GM12872 (cell line): ENCODE data around the gene DDRGK1.

Experiments used
- CTCF ChIP-seq: IDR thresholded peaks from 3 replicates; pipeline ENCODE4 v1.5.1; 2011; ENCODE audit warnings: low read depth, mild to moderate bottlenecking, low read length, moderate library complexity; ENCODE audit not compliant: insufficient read depth

Gene DDRGK1

DNA sequence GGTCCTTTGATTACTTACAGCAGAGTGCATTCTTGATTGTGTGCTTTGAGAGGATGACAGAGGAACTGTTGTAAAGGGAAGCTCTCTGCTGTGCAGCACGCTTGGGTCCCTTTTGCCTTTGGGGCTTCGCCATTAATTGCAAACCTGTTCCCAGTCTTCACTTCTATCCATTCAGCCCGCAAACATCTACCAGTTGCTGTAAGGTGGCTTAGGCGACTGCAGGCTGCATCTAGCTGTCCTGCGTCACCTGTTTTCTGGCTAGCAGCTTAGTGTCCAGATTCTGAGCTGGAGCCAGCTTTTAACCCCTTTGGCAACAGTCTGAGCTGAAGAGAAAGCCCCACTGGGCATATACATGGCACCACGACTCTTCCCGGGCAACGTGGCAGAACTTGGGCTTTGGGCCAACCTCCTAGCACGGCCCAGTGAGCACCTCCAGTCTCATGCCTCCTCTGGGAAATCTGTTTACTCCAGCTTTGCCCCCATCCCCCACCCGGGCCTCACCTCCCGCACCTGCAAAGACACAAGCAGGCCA lies 42.3 kb downstream of the DDRGK1 start:
- TF ChIP-seq CTCF = no peak

DNA sequence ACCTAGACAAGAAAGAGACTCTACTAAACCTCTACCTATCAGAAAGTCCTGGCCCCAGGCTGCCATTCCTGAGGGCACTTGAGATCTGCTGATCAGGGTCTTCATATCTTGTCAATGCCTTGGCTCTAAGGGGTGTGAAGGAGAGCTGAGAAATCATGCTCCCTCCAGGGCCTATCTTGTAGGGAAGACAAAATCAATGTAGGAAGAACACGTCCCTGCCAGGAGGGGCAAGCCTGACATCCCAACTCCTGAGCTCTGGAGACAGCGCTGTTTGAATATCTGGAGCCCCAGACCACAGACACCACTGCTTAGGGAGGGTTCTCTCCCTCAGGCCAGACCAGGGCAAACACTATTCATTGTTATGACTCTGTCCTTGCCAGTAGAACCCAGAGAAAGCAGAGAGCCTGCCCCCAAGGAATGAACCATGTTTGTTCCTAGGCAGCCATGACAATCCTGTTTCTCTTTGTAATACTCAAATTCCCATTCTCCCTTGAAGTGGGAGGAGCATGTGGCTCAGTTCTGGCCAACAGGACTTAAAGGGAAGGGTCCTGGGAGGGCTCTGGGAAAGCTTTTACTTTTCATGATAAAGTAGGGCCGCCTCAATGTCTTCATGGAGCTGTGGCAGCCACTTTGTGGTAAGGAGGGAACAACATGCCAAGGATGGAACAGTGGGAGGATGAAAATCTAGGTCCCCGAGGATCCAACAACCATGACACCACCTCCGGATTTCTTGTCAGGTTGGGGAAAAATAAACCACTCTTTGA lies 43.0 kb downstream of the DDRGK1 start:
- TF ChIP-seq CTCF = no peak

DNA sequence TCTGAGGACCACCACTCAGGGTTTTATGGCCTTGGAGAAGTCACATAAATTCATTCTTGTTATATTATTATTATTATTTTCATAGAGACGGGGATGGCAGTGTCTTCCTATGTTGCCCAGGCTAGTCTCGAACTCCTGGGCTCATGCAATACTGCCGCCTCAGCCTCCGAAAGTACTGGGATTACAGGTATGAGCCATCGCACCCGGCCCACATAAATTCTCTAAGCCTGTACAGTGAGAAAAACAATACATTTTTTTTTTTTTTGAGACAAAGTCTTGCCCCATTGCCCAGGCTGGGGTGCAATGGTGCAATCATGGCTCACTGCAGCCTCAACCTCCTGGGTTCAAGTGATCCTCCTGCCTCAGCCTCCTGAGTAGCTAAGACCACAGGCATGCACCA lies 44.1 kb downstream of the DDRGK1 start:
- TF ChIP-seq CTCF = no peak

- no peak for TF ChIP-seq CTCF
These were observed 45.5 kb downstream of the DDRGK1 start for GRCh38 chr20:3158968-3159431.

GRCh38 chr20:3157817-3158216 lies 46.7 kb downstream of the DDRGK1 start:
- no peak for TF ChIP-seq CTCF

DNA sequence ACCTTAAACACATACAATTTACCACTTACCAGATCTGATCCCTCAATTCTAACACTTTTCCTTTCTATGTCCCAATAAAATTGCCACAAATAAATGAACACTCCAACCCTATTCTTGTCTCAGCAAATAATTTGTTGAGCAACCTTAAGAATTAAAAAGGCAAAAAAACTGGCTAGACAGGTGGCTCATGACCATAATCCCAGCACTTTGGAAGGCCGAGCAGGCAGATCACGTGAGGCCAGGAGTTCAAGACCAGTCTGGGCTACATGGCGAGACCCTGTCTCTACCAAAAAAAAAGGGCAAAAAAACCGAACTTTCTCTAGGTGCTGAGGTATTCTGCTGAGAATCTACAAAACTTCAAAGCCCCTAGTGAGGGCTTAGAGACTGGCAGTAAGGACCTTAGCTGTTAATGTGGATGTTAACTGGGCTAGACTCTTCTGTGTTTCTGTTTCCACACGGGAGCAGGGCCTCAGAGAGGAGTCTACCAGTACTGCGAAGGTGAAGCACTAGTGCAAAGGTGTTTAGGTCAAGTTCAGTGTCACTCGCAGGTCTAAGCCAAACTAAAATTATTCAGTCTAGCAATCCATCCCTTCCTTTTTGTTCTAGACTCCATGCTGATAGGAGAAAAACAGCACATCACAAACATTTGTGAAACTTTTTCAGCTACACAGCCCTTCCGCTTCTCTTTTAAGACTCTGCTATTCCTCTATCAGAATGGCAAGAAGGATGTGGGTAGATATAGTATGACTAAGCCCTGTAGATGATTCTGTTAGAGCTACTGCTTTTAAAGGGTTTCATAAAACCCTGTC lies 47.5 kb downstream of the DDRGK1 start:
- TF ChIP-seq CTCF = no peak

DNA sequence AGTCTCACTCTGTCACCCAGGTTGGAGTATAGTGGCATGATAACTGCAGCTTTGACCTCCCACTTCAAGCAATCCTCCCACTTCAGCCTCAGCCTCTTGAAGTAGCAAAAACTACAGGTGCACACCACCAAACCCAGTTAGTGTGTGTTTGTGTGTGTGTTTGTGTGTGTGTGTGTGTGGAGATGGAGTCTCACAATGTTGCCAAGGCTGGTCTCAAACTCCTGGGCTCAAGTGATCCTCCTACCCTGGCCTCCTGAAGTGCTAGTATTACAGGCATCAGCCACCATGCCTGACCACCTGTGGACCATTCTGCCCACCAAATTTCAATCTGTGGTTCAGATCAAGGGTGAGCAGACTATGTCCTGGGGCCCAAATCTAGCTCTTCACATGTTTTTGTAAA lies 53.6 kb downstream of the DDRGK1 start:
- TF ChIP-seq CTCF = no peak
